ENCODE measurements around the gene PPP1R12C.

The PPP1R12C gene

GRCh38 chr19:55086730-55087541, 30.5 kb downstream of the PPP1R12C start:
- no peak for TF ChIP-seq CTCF (IDR thresholded peaks at IDR 0.05)
- Histone ChIP-seq H3K4me1 (no peaks in the 10 kb centered on the region), H2AFZ (no peak overlapping the region), H3K9me3 (ENCODE audit: control insufficient read depth, low read length) (no peaks in the 10 kb centered on the region), H3K9ac (no peak overlapping the region), H3K4me3 (ENCODE audit: low read depth, low read length) (no peak overlapping the region), H3K4me2 (ENCODE audit: low read length) (peak overlapping the region; percentile 57), H3K27ac (no peak overlapping the region), H3K36me3 (ENCODE audit: control insufficient read depth, insufficient read depth, low read length) (no peaks in the 10 kb centered on the region), H3K79me2 (no peaks in the 10 kb centered on the region), H3K27me3 (ENCODE audit: control insufficient read depth, insufficient read depth, low read length) (no peaks in the 10 kb centered on the region)

- no peak for TF ChIP-seq CTCF (IDR thresholded peaks at IDR 0.05)
- Histone ChIP-seq H3K4me1 (no peaks in the 10 kb centered on the region), H3K4me3 (ENCODE audit: low read depth, low read length) (no peak overlapping the region), H3K36me3 (ENCODE audit: control insufficient read depth, insufficient read depth, low read length) (no peaks in the 10 kb centered on the region), H3K27me3 (ENCODE audit: control insufficient read depth, insufficient read depth, low read length) (no peaks in the 10 kb centered on the region), H3K79me2 (no peaks in the 10 kb centered on the region), H2AFZ (no peak overlapping the region), H3K9ac (no peak overlapping the region), H3K9me3 (ENCODE audit: control insufficient read depth, low read length) (no peaks in the 10 kb centered on the region), H3K27ac (no peak overlapping the region), H3K4me2 (ENCODE audit: low read length) (no peak overlapping the region)
Measured at GRCh38 chr19:55085923-55086715, 31.3 kb downstream of the PPP1R12C start.

GRCh38 chr19:55084416-55084815, 33.0 kb downstream of the PPP1R12C start:
- Histone ChIP-seq H3K9me3 (ENCODE audit: control insufficient read depth, low read length) (no peaks in the 10 kb centered on the region), H3K36me3 (ENCODE audit: control insufficient read depth, insufficient read depth, low read length) (no peaks in the 10 kb centered on the region), H2AFZ (no peak overlapping the region), H3K27me3 (ENCODE audit: control insufficient read depth, insufficient read depth, low read length) (no peaks in the 10 kb centered on the region), H3K4me1 (no peaks in the 10 kb centered on the region), H3K4me2 (ENCODE audit: low read length) (no peak overlapping the region), H3K9ac (no peak overlapping the region), H3K27ac (no peak overlapping the region), H3K4me3 (ENCODE audit: low read depth, low read length) (no peak overlapping the region), H3K79me2 (no peaks in the 10 kb centered on the region)
- no peak for TF ChIP-seq CTCF (IDR thresholded peaks at IDR 0.05)

- Histone ChIP-seq H3K4me2 (ENCODE audit: low read length) (no peak overlapping the region), H3K9me3 (ENCODE audit: control insufficient read depth, low read length) (no peaks in the 10 kb centered on the region), H3K4me1 (no peaks in the 10 kb centered on the region), H2AFZ (no peak overlapping the region), H3K79me2 (peaks cover 2% of the 10 kb centered on the region), H3K9ac (no peak overlapping the region), H3K36me3 (ENCODE audit: control insufficient read depth, insufficient read depth, low read length) (no peaks in the 10 kb centered on the region), H3K27me3 (ENCODE audit: control insufficient read depth, insufficient read depth, low read length) (no peaks in the 10 kb centered on the region), H3K27ac (no peak overlapping the region), H3K4me3 (ENCODE audit: low read depth, low read length) (no peak overlapping the region)
- no peak for TF ChIP-seq CTCF (IDR thresholded peaks at IDR 0.05)
Measured at GRCh38 chr19:55083004-55083850, 34.2 kb downstream of the PPP1R12C start.
